ENCODE results near the gene BMP7.
A peak's percentile ranks its signal among the peaks of the same experiment; 100 is the strongest.

BMP7 gene

GRCh38 chr20:57266291-57267157, at the start of gene BMP7:
TSS of gene BMP7 (minus strand) at chr20:57266641. CDS start at chr20:57266122, 519 bp downstream.
- DNase-seq = peak in 1 of 2 experiments; percentile 25

GRCh38 chr20:57315976-57316480, 49.6 kb upstream of the BMP7 start:
- DNase-seq = no peak

GRCh38 chr20:57315083-57315975, 48.9 kb upstream of the BMP7 start:
- no peak for DNase-seq

GRCh38 chr20:57313951-57314350, 47.5 kb upstream of the BMP7 start:
- no peak for DNase-seq

- no peak for DNase-seq
Measured at GRCh38 chr20:57313230-57313629, 46.8 kb upstream of the BMP7 start.

- DNase-seq = no peak
Measured at GRCh38 chr20:57312138-57312537, 45.7 kb upstream of the BMP7 start.

- DNase-seq = no peak
Measured at GRCh38 chr20:57310821-57311514, 44.5 kb upstream of the BMP7 start.

GRCh38 chr20:57309544-57310115, 43.2 kb upstream of the BMP7 start:
- DNase-seq = no peak

- no peak for DNase-seq
Measured at GRCh38 chr20:57308451-57309271, 42.2 kb upstream of the BMP7 start.

- no peak for DNase-seq
Measured at GRCh38 chr20:57306747-57307146, 40.3 kb upstream of the BMP7 start.

GRCh38 chr20:57301026-57301425, 34.6 kb upstream of the BMP7 start:
- no peak for DNase-seq

GRCh38 chr20:57298457-57298856, 32.0 kb upstream of the BMP7 start:
- DNase-seq = no peak

GRCh38 chr20:57294550-57294949, 28.1 kb upstream of the BMP7 start:
- DNase-seq = no peak

GRCh38 chr20:57293995-57294394, 27.6 kb upstream of the BMP7 start:
- DNase-seq = no peak

GRCh38 chr20:57292611-57293010, 26.2 kb upstream of the BMP7 start:
- no peak for DNase-seq

- no peak for DNase-seq
Measured at GRCh38 chr20:57291694-57292093, 25.3 kb upstream of the BMP7 start.

- DNase-seq = no peak
Measured at GRCh38 chr20:57291003-57291402, 24.6 kb upstream of the BMP7 start.

- DNase-seq = no peak
Measured at GRCh38 chr20:57290178-57290484, 23.7 kb upstream of the BMP7 start.

GRCh38 chr20:57289391-57290177, 23.1 kb upstream of the BMP7 start:
- no peak for DNase-seq

- DNase-seq = no peak
Measured at GRCh38 chr20:57288651-57289277, 22.3 kb upstream of the BMP7 start.

- no peak for DNase-seq
Measured at GRCh38 chr20:57287901-57288300, 21.5 kb upstream of the BMP7 start.

Data from SW 1271 (cell line).